ENCODE results near the gene BRSK2. TPM values are rescaled to one million over a fixed set of nuclear protein-coding genes. Genes with fewer than 3 reads are reported as not detected.
"Not testable (repeated sequence)": the region's sequence is repeated elsewhere in the genome, so short reads cannot be mapped to it uniquely, and the experiment has no call there.

The BRSK2 gene
- total RNA-seq, 1 donor from 2014 or later: 4.0 TPM

- Mint-ChIP-seq H3K27me3 (ENCODE audit: unreplicated experiment) (peaks cover 6% of the 10 kb centered on the region), H3K27ac (ENCODE audit: unreplicated experiment) (no peak overlapping the region), H3K36me3 (ENCODE audit: low read depth, unreplicated experiment) (peaks cover 14% of the 10 kb centered on the region), H3K9me3 (ENCODE audit: unreplicated experiment) (peaks cover 20% of the 10 kb centered on the region), H3K4me3 (ENCODE audit: unreplicated experiment) (no peak overlapping the region), H3K4me1 (ENCODE audit: unreplicated experiment) (no peaks in the 10 kb centered on the region)
- TF ChIP-seq CTCF (IDR thresholded peaks at IDR 0.05; ENCODE audit: unreplicated experiment): no peak
- DNase-seq (ENCODE audit: low spot score): no peak
Observed at GRCh38 chr11:1421291-1421690, 31.6 kb downstream of the BRSK2 start.

- peak; percentile 50 for DNase-seq (ENCODE audit: low spot score)
- Mint-ChIP-seq H3K4me1 (ENCODE audit: unreplicated experiment) (no peaks in the 10 kb centered on the region), H3K27me3 (ENCODE audit: unreplicated experiment) (peaks cover 5% of the 10 kb centered on the region), H3K27ac (ENCODE audit: unreplicated experiment) (no peak overlapping the region), H3K9me3 (ENCODE audit: unreplicated experiment) (peaks cover 11% of the 10 kb centered on the region), H3K4me3 (ENCODE audit: unreplicated experiment) (no peak overlapping the region), H3K36me3 (ENCODE audit: low read depth, unreplicated experiment) (peaks cover 9% of the 10 kb centered on the region)
- TF ChIP-seq CTCF (IDR thresholded peaks at IDR 0.05; ENCODE audit: unreplicated experiment): no peak
Observed at GRCh38 chr11:1422481-1422880, 32.7 kb downstream of the BRSK2 start.

- peaks cover 9% of the 10 kb centered on the region for H3K36me3 Mint-ChIP-seq (ENCODE audit: low read depth, unreplicated experiment)
- no peak overlapping the region for H3K4me3 Mint-ChIP-seq (ENCODE audit: unreplicated experiment)
- no peak for TF ChIP-seq CTCF (IDR thresholded peaks at IDR 0.05; ENCODE audit: unreplicated experiment)
- H3K27ac Mint-ChIP-seq (ENCODE audit: unreplicated experiment): no peak overlapping the region
- no peaks in the 10 kb centered on the region for H3K4me1 Mint-ChIP-seq (ENCODE audit: unreplicated experiment)
- no peak for DNase-seq (ENCODE audit: low spot score)
- peaks cover 5% of the 10 kb centered on the region for H3K27me3 Mint-ChIP-seq (ENCODE audit: unreplicated experiment)
- peaks cover 11% of the 10 kb centered on the region for H3K9me3 Mint-ChIP-seq (ENCODE audit: unreplicated experiment)
Observed at GRCh38 chr11:1422981-1423380, 33.2 kb downstream of the BRSK2 start.

GRCh38 chr11:1423406-1423805 is 33.7 kb downstream of the BRSK2 start:
- not testable (repeated sequence) for H3K4me3 Mint-ChIP-seq (ENCODE audit: unreplicated experiment); H3K36me3 Mint-ChIP-seq (ENCODE audit: low read depth, unreplicated experiment); H3K27ac Mint-ChIP-seq (ENCODE audit: unreplicated experiment); H3K27me3 Mint-ChIP-seq (ENCODE audit: unreplicated experiment); H3K4me1 Mint-ChIP-seq (ENCODE audit: unreplicated experiment); DNase-seq (ENCODE audit: low spot score)
- H3K9me3 Mint-ChIP-seq (ENCODE audit: unreplicated experiment): peaks cover 10% of the 10 kb centered on the region

GRCh38 chr11:1425006-1425405 is 35.3 kb downstream of the BRSK2 start:
- Mint-ChIP-seq H3K9me3 (ENCODE audit: unreplicated experiment) (no peaks in the 10 kb centered on the region), H3K27ac (ENCODE audit: unreplicated experiment) (no peak overlapping the region), H3K4me3 (ENCODE audit: unreplicated experiment) (no peak overlapping the region), H3K27me3 (ENCODE audit: unreplicated experiment) (peaks cover 3% of the 10 kb centered on the region), H3K4me1 (ENCODE audit: unreplicated experiment) (no peaks in the 10 kb centered on the region), H3K36me3 (ENCODE audit: low read depth, unreplicated experiment) (no peaks in the 10 kb centered on the region)
- DNase-seq (ENCODE audit: low spot score): no peak
- TF ChIP-seq CTCF (IDR thresholded peaks at IDR 0.05; ENCODE audit: unreplicated experiment): no peak

GRCh38 chr11:1425439-1425838 is 35.7 kb downstream of the BRSK2 start:
- no peaks in the 10 kb centered on the region for H3K9me3 Mint-ChIP-seq (ENCODE audit: unreplicated experiment)
- no peaks in the 10 kb centered on the region for H3K36me3 Mint-ChIP-seq (ENCODE audit: low read depth, unreplicated experiment)
- TF ChIP-seq CTCF (IDR thresholded peaks at IDR 0.05; ENCODE audit: unreplicated experiment): no peak
- H3K27me3 Mint-ChIP-seq (ENCODE audit: unreplicated experiment): peaks cover 3% of the 10 kb centered on the region
- no peak for DNase-seq (ENCODE audit: low spot score)
- H3K4me3 Mint-ChIP-seq (ENCODE audit: unreplicated experiment): no peak overlapping the region
- no peak overlapping the region for H3K27ac Mint-ChIP-seq (ENCODE audit: unreplicated experiment)
- no peaks in the 10 kb centered on the region for H3K4me1 Mint-ChIP-seq (ENCODE audit: unreplicated experiment)
